DMS153 treated with DMSO at 0.1 percent for 48 hours (cell line): ENCODE results near the gene SLC28A3.
"Not testable (repeated sequence)": the region's sequence is repeated elsewhere in the genome, so short reads cannot be mapped to it uniquely, and the experiment has no call there.

Experiments
- DNase-seq: peaks from one replicate; lab custom pipeline; 2025; ENCODE audit not compliant: unreplicated experiment; lab: John Stamatoyannopoulos, UW

Gene SLC28A3, protein sequence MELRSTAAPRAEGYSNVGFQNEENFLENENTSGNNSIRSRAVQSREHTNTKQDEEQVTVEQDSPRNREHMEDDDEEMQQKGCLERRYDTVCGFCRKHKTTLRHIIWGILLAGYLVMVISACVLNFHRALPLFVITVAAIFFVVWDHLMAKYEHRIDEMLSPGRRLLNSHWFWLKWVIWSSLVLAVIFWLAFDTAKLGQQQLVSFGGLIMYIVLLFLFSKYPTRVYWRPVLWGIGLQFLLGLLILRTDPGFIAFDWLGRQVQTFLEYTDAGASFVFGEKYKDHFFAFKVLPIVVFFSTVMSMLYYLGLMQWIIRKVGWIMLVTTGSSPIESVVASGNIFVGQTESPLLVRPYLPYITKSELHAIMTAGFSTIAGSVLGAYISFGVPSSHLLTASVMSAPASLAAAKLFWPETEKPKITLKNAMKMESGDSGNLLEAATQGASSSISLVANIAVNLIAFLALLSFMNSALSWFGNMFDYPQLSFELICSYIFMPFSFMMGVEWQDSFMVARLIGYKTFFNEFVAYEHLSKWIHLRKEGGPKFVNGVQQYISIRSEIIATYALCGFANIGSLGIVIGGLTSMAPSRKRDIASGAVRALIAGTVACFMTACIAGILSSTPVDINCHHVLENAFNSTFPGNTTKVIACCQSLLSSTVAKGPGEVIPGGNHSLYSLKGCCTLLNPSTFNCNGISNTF

GRCh38 chr9:84340535-84340934 lies at the start of gene SLC28A3:
TSS of gene SLC28A3 (minus strand) at chr9:84340758. CDS start at chr9:84340633, 125 bp downstream.
- DNase-seq = no peak

GRCh38 chr9:84390254-84390653 lies 49.7 kb upstream of the SLC28A3 start:
- not testable (repeated sequence) for DNase-seq

- no peak for DNase-seq
Measured at GRCh38 chr9:84387821-84388220, 47.3 kb upstream of the SLC28A3 start.

DNA sequence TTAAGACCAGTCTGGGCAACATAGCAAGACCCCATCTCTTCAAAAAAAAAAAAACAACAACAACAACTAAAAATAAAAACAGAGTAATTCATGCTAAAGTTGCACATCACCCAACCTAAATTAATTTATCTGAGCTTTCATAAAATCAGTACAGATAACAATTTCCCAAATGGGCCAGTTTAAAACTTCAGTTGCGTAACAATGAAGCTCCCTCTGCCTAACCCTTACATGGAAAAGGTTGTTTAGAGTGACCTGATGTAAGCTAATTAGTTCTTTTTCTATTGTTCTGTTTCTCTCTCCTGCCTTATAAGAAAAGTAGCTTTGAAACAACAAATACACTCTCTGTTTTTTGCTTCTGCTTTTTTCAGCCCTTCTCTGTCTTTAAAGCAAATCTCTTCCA lies 46.2 kb upstream of the SLC28A3 start:
- no peak for DNase-seq

DNA sequence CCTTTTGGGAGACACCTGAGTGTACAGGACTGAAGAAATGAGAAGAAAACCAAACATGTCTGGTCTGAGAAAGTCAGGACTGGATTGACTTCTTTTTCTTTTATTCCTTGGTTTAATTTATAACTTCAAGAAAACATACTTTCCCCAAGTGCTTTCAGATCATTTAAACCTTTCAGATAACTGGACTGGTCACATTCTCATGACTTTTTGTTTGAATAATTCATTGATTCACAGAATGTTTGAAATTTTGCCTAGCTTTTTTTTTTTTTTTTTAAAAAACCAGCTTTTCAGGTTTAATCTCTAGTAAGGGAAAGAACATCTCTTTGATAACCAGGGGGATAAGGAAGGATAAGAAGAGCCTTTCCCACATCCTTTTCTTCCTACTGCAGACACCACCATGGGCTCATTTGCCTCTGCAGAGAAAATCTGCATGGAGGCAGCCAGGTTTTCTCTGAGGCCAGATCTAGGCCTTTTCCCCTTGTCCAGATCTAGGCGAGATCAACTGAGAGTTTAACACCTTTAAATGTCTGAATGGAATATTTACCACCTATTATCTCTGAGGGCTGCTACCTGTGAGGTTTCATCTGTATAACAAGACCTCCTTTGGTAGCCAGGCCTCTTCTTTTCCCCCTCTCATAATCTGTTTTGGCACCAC lies 45.0 kb upstream of the SLC28A3 start:
- DNase-seq = no peak

- no peak for DNase-seq
Measured at GRCh38 chr9:84384617-84385016, 44.1 kb upstream of the SLC28A3 start.

- DNase-seq = no peak
Measured at GRCh38 chr9:84383178-84383577, 42.6 kb upstream of the SLC28A3 start.

- DNase-seq = no peak
Measured at GRCh38 chr9:84382720-84383119, 42.2 kb upstream of the SLC28A3 start.

GRCh38 chr9:84381508-84381907 lies 41.0 kb upstream of the SLC28A3 start:
- DNase-seq = no peak

DNA sequence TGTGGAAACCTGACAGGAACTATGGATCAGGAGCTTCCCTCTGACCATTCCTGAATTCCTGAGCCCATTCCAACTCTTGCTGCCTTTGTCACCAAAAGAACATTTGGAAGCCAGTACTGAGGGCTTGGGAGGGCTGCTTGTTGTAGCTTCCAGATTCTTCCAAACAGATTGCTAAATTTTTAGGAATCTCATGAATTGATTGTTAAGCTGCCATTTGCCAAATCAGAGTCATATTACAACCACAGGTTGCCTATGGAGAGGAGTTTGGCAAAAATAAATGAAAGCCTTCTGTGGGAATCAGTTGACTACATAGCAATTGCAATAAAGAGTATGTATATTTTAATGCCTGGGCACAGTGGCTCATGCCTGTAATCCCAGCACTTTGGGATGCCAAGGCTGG lies 39.2 kb upstream of the SLC28A3 start:
- DNase-seq = no peak

- DNase-seq = no peak
Measured at GRCh38 chr9:84375954-84376353, 35.4 kb upstream of the SLC28A3 start.

GRCh38 chr9:84374516-84374915 lies 34.0 kb upstream of the SLC28A3 start:
- no peak for DNase-seq

GRCh38 chr9:84374013-84374412 lies 33.5 kb upstream of the SLC28A3 start:
- DNase-seq = no peak

GRCh38 chr9:84371737-84372136 lies 31.2 kb upstream of the SLC28A3 start:
- DNase-seq = no peak

DNA sequence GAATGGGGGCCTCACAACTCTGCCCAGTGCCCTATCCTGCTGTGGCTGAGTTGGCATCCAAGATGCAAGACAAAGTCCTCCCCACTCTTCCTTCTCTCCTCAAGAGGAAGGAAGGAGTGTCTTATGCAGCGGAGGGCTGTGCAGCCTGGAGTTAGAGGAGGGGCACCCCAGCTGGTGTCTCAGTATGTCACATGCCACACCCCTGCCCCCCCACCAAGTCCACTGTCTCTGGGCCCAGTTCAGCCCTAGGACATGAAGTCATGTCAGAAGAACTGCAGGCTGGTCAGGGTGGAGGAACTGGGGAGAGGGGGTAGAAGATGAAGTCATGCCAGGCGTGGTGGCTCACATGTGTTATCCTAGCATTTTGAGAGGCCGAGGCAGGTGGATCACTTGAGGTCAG lies 28.0 kb upstream of the SLC28A3 start:
- DNase-seq = no peak

GRCh38 chr9:84367726-84368125 lies 27.2 kb upstream of the SLC28A3 start:
- DNase-seq = not testable (repeated sequence)

DNA sequence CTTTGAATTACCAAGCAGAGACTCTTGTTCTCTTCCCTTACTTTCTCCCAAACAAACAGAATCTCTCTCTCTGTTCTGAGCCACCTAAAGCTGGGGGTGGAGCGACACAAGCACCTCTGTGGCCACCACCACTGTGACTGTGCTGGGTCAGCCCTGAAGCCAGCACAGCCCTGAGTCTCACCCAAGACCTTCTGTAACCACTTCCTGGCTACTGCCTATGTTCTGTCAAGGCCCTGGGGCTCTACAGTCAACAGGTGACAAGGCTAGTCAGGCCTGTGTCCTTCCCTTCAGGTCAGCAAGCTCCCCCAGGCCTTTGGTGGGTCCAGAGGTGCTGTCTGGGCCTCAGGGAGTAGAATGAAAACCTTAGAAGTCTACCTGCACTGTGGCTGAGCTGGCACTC lies 26.1 kb upstream of the SLC28A3 start:
- DNase-seq = no peak

DNA sequence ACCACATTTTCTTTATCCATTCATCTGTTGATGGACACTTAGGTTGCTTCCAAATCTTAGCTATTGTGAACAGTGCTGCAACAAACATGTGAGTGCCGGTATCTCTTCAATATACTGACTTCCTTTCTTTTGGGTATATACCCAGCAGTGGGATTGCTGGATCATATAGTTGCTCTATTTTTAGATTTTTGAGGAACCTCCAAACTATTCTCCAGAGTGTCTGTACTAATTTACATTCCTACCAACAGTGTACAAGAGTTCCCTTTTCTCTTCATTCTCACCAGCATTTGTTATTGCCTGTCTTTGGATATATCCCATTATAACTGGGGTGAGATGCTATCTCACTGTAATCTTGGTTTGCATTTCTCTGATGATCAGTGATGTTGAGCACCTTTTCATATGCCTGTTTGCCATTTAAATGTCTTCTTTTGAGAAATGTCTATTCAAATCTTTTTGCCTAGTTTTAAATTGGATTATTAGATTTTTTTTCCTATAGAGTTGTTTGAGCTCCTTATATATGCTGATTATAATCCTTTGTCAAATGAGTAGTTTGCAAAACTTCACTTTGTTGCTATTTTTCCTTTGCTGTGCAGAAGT lies 24.4 kb upstream of the SLC28A3 start:
- DNase-seq = not testable (repeated sequence)

DNA sequence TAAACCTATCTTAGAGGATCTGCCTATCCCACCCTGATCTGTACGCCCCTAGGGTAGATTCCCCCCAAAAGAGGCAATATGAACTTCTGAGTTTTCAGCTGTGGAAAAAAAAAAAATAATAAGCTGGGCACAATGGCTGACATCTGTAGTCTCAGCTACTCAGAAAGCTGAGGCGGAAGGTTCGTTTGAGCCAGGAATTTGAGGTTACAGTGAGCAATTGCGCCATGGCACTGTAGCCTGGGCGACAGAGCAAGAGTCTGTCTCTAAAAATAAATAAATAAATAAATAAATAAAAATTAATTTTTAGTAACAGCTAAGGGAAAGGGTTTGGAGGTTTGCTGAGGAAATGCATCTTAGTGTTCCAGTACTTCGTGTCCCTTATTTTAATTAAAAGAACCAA lies 21.1 kb upstream of the SLC28A3 start:
- no peak for DNase-seq

GRCh38 chr9:84357275-84357674 lies 16.7 kb upstream of the SLC28A3 start:
- DNase-seq = no peak

- DNase-seq = no peak
Measured at GRCh38 chr9:84354035-84354434, 13.5 kb upstream of the SLC28A3 start.

- no peak for DNase-seq
Measured at GRCh38 chr9:84349671-84350070, 9.1 kb upstream of the SLC28A3 start.
